HEK293T (cell line): Measurements from ENCODE around the gene ADK.

Experiments used
- CTCF ChIA-PET: fragments of 350-600 bp; formaldehyde crosslinking; extraction: SDS; loops from one replicate; lab custom pipeline; 2021; ENCODE audit warnings: antibody characterized with exemption, inconsistent platforms; lab: Yijun Ruan, JAX
- POLR2A ChIA-PET: fragments of 350-600 bp; formaldehyde crosslinking; extraction: SDS; loops from one replicate; lab custom pipeline; 2020; ENCODE audit warnings: antibody characterized with exemption, inconsistent platforms; lab: Yijun Ruan, JAX
- DNase-seq: peaks from one replicate; pipeline ENCODE4 v3.0.0; 2012; ENCODE audit warnings: mixed read lengths; ENCODE audit errors: extremely low spot score
- ARNT ChIP-seq: fragments of 450-650 bp; IDR thresholded peaks from 2 replicates; pipeline ENCODE4 v1.6.1; 2017; ENCODE audit warnings: mild to moderate bottlenecking
- BHLHE40 ChIP-seq: fragments of 450-650 bp; IDR thresholded peaks from 2 replicates; pipeline ENCODE4 v1.6.1; 2016; ENCODE audit warnings: mild to moderate bottlenecking, moderate library complexity, borderline replicate concordance
- CTBP1 ChIP-seq: fragments of 450-650 bp; IDR thresholded peaks from 2 replicates; pipeline ENCODE4 v1.6.1; 2016; ENCODE audit warnings: borderline replicate concordance
- ELF4 ChIP-seq: fragments of 450-650 bp; IDR thresholded peaks from 2 replicates; pipeline ENCODE4 v1.6.1; 2017; ENCODE audit warnings: antibody characterized with exemption
- FOXA1 ChIP-seq: fragments of 450-650 bp; IDR thresholded peaks from 2 replicates; pipeline ENCODE4 v1.6.1; 2016; ENCODE audit warnings: mild to moderate bottlenecking
- FOXK2 ChIP-seq: fragments of 450-650 bp; IDR thresholded peaks from 2 replicates; pipeline ENCODE4 v1.6.1; 2016; ENCODE audit warnings: mild to moderate bottlenecking
- FOXM1 ChIP-seq: fragments of 450-650 bp; IDR thresholded peaks from 2 replicates; pipeline ENCODE4 v1.6.1; 2017; ENCODE audit warnings: mild to moderate bottlenecking, borderline replicate concordance
- HDGF ChIP-seq: fragments of 450-650 bp; IDR thresholded peaks from 2 replicates; pipeline ENCODE4 v1.6.1; 2017; ENCODE audit warnings: antibody characterized with exemption, borderline replicate concordance
- L3MBTL2 ChIP-seq: fragments of 450-650 bp; conservative IDR thresholded peaks from 2 replicates; pipeline ENCODE4 v1.6.1; 2016; ENCODE audit warnings: mild to moderate bottlenecking
- LEF1 ChIP-seq: fragments of 450-650 bp; IDR thresholded peaks from 2 replicates; pipeline ENCODE4 v1.6.1; 2017; ENCODE audit warnings: mild to moderate bottlenecking, borderline replicate concordance
- NFRKB ChIP-seq: fragments of 450-650 bp; IDR thresholded peaks from 2 replicates; pipeline ENCODE4 v1.6.1; 2016; ENCODE audit warnings: mild to moderate bottlenecking, moderate library complexity
- PKNOX1 ChIP-seq: fragments of 450-650 bp; IDR thresholded peaks from 2 replicates; pipeline ENCODE4 v1.6.1; 2016
- SP1 ChIP-seq: fragments of 450-650 bp; IDR thresholded peaks from 2 replicates; pipeline ENCODE4 v1.6.1; 2017
- SUZ12 ChIP-seq: fragments of 450-650 bp; IDR thresholded peaks from 2 replicates; pipeline ENCODE4 v1.6.1; 2016; ENCODE audit warnings: mild to moderate bottlenecking
- TARDBP ChIP-seq: fragments of 450-650 bp; IDR thresholded peaks from 2 replicates; pipeline ENCODE4 v1.6.1; 2016
- ZNF384 ChIP-seq: fragments of 450-650 bp; IDR thresholded peaks from 2 replicates; pipeline ENCODE4 v1.6.1; 2016

The ADK gene

GRCh38 chr10:74424565-74424964, 273.5 kb downstream of the ADK start:
- POLR2A ChIA-PET = no interaction called here
- CTCF ChIA-PET = interaction anchor here (0.6 kb wide), 1 partner anchor 157 kb away, joined by 3 read pairs; no protein-coding TSS in a partner anchor
- DNase-seq = no peak
- TF ChIP-seq FOXA1 (no peak), HDGF (no peak), BHLHE40 (no peak), SUZ12 (no peak), ZNF384 (no peak), TARDBP (no peak), FOXK2 (no peak), ARNT (no peak)

GRCh38 chr10:74425456-74426001, 274.5 kb downstream of the ADK start:
- CTCF ChIA-PET = interaction anchor here (0.6 kb wide), 1 partner anchor 158 kb away, joined by 3 read pairs; no protein-coding TSS in a partner anchor
- POLR2A ChIA-PET = no interaction called here
- TF ChIP-seq PKNOX1 = no peak
- TF ChIP-seq ZNF384 = no peak
- no peak for TF ChIP-seq ARNT
- TF ChIP-seq HDGF = no peak
- TF ChIP-seq ELF4 = no peak
- TF ChIP-seq CTBP1 = no peak
- no peak for TF ChIP-seq FOXK2
- no peak for TF ChIP-seq FOXM1
- TF ChIP-seq BHLHE40 = no peak
- TF ChIP-seq NFRKB = no peak
- TF ChIP-seq FOXA1 = no peak
- no peak for TF ChIP-seq SP1
- TF ChIP-seq SUZ12 = no peak
- TF ChIP-seq L3MBTL2 = no peak
- TF ChIP-seq TARDBP = no peak
- no peak for DNase-seq

- DNase-seq = no peak
- CTCF ChIA-PET = no interaction called here
- no peak for TF ChIP-seq HDGF
- no peak for TF ChIP-seq FOXM1
- TF ChIP-seq SUZ12 = no peak
- TF ChIP-seq L3MBTL2 = no peak
- no peak for TF ChIP-seq CTBP1
- POLR2A ChIA-PET = no interaction called here
Measured at GRCh38 chr10:74431816-74432215, 280.8 kb downstream of the ADK start.

GRCh38 chr10:74432841-74433594, 282.0 kb downstream of the ADK start:
- DNase-seq = peak; percentile 42
- POLR2A ChIA-PET = no interaction called here
- TF ChIP-seq FOXK2 (no peak), LEF1 (no peak), PKNOX1 (peak; percentile 90), NFRKB (no peak)
- CTCF ChIA-PET = no interaction called here

GRCh38 chr10:74433595-74433956, 282.6 kb downstream of the ADK start:
- ChIA-PET POLR2A (no interaction called here), CTCF (no interaction called here)
- DNase-seq = no peak
- TF ChIP-seq FOXK2 = no peak
- no peak for TF ChIP-seq BHLHE40
- no peak for TF ChIP-seq LEF1
- no peak for TF ChIP-seq SUZ12
- no peak for TF ChIP-seq FOXM1
- TF ChIP-seq NFRKB = no peak
- TF ChIP-seq ZNF384 = no peak
- TF ChIP-seq ELF4 = no peak
- no peak for TF ChIP-seq PKNOX1
- TF ChIP-seq HDGF = no peak
- no peak for TF ChIP-seq L3MBTL2
- no peak for TF ChIP-seq CTBP1
- no peak for TF ChIP-seq TARDBP
- TF ChIP-seq FOXA1 = no peak
- TF ChIP-seq SP1 = no peak

- CTCF ChIA-PET = no interaction called here
Measured at GRCh38 chr10:74433993-74434392, 283.0 kb downstream of the ADK start.

More at GRCh38 chr10:74433993-74434392, 283.0 kb downstream of the ADK start:
- DNase-seq = no peak
- POLR2A ChIA-PET = no interaction called here
- no peak for TF ChIP-seq TARDBP
- TF ChIP-seq FOXK2 = no peak
- no peak for TF ChIP-seq SP1
- TF ChIP-seq BHLHE40 = no peak
- no peak for TF ChIP-seq FOXA1
- TF ChIP-seq NFRKB = no peak
- no peak for TF ChIP-seq ARNT
- no peak for TF ChIP-seq ZNF384
- no peak for TF ChIP-seq PKNOX1
- no peak for TF ChIP-seq L3MBTL2
- no peak for TF ChIP-seq LEF1
- no peak for TF ChIP-seq CTBP1
- TF ChIP-seq HDGF = no peak
- no peak for TF ChIP-seq SUZ12
- no peak for TF ChIP-seq FOXM1
- TF ChIP-seq ELF4 = no peak
